ENCODE data around the gene PRPH2. TPM values are rescaled to one million over a fixed set of nuclear protein-coding genes. Genes with fewer than 3 reads are reported as not detected.
A peak's percentile ranks its signal among the peaks of the same experiment; 100 is the strongest.

The PRPH2 gene
- total and polyA plus RNA-seq, 2 of the 13 experiments (the other 11 are each of a cell fraction or from before 2014, with no cell fraction given) = 0.03 to 0.04 TPM

GRCh38 chr6:42745640-42746462 lies 23.5 kb upstream of the PRPH2 start, which contains the start of gene TBCC (continued):
- TF ChIP-seq, protein P1, sequence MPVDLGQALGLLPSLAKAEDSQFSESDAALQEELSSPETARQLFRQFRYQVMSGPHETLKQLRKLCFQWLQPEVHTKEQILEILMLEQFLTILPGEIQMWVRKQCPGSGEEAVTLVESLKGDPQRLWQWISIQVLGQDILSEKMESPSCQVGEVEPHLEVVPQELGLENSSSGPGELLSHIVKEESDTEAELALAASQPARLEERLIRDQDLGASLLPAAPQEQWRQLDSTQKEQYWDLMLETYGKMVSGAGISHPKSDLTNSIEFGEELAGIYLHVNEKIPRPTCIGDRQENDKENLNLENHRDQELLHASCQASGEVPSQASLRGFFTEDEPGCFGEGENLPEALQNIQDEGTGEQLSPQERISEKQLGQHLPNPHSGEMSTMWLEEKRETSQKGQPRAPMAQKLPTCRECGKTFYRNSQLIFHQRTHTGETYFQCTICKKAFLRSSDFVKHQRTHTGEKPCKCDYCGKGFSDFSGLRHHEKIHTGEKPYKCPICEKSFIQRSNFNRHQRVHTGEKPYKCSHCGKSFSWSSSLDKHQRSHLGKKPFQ (CRISPR knock-in tag; IDR thresholded peaks at IDR 0.05; ENCODE audit: insufficient replicate concordance) = no peak
- TF ChIP-seq GABPB1 (CRISPR knock-in tag; IDR thresholded peaks at IDR 0.05) (peak; percentile 76), ZNF337 (CRISPR knock-in tag; IDR thresholded peaks at IDR 0.05; ENCODE audit: borderline replicate concordance, low read depth) (no peak; the same call in 1 of the 2 replicates), ZSCAN30 (CRISPR knock-in tag; IDR thresholded peaks at IDR 0.05) (no peak; the same call in 1 of the 2 replicates), HDAC6 (IDR thresholded peaks at IDR 0.05; ENCODE audit: low read depth, low read length) (no peak), CBFB (CRISPR knock-in tag; IDR thresholded peaks at IDR 0.05) (no peak), HNF4A (CRISPR knock-in tag; IDR thresholded peaks at IDR 0.05) (peak; percentile 9; the same call in 1 of the 2 replicates), ZSCAN29 (CRISPR knock-in tag; conservative IDR thresholded peaks at IDR 0.05) (no peak), ZBTB43 (CRISPR knock-in tag; conservative IDR thresholded peaks at IDR 0.05) (no peak), PPARG (CRISPR knock-in tag; conservative IDR thresholded peaks at IDR 0.05) (0 out of 2 replicates have a peak, but pooled peaks have one; percentile 18), SIN3A (IDR thresholded peaks at IDR 0.05; ENCODE audit: borderline replicate concordance, low read depth, low read length) (peak; percentile 68), NFKB2 (CRISPR knock-in tag; IDR thresholded peaks at IDR 0.05; ENCODE audit: borderline replicate concordance) (peak; percentile 71; the same call in 1 of the 2 replicates), PAX8 (CRISPR knock-in tag; IDR thresholded peaks at IDR 0.05; ENCODE audit: borderline replicate concordance) (no peak), ERF (CRISPR knock-in tag; IDR thresholded peaks at IDR 0.05) (peak; percentile 79), SRSF4 (IDR thresholded peaks at IDR 0.05; ENCODE audit: low read depth, low read length, poor library complexity, severe bottlenecking) (no peak), MZF1 (CRISPR knock-in tag; IDR thresholded peaks at IDR 0.05; ENCODE audit: borderline replicate concordance) (no peak)
- TF ChIP-seq, protein P2, sequence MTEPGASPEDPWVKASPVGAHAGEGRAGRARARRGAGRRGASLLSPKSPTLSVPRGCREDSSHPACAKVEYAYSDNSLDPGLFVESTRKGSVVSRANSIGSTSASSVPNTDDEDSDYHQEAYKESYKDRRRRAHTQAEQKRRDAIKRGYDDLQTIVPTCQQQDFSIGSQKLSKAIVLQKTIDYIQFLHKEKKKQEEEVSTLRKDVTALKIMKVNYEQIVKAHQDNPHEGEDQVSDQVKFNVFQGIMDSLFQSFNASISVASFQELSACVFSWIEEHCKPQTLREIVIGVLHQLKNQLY (CRISPR knock-in tag; IDR thresholded peaks at IDR 0.05) = 0 out of 2 replicates have a peak, but pooled peaks have one; percentile 42
- TF ChIP-seq, protein P3, sequence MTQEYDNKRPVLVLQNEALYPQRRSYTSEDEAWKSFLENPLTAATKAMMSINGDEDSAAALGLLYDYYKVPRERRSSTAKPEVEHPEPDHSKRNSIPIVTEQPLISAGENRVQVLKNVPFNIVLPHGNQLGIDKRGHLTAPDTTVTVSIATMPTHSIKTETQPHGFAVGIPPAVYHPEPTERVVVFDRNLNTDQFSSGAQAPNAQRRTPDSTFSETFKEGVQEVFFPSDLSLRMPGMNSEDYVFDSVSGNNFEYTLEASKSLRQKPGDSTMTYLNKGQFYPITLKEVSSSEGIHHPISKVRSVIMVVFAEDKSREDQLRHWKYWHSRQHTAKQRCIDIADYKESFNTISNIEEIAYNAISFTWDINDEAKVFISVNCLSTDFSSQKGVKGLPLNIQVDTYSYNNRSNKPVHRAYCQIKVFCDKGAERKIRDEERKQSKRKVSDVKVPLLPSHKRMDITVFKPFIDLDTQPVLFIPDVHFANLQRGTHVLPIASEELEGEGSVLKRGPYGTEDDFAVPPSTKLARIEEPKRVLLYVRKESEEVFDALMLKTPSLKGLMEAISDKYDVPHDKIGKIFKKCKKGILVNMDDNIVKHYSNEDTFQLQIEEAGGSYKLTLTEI (CRISPR knock-in tag; conservative IDR thresholded peaks at IDR 0.05) = no peak
- TF ChIP-seq, protein P4, sequence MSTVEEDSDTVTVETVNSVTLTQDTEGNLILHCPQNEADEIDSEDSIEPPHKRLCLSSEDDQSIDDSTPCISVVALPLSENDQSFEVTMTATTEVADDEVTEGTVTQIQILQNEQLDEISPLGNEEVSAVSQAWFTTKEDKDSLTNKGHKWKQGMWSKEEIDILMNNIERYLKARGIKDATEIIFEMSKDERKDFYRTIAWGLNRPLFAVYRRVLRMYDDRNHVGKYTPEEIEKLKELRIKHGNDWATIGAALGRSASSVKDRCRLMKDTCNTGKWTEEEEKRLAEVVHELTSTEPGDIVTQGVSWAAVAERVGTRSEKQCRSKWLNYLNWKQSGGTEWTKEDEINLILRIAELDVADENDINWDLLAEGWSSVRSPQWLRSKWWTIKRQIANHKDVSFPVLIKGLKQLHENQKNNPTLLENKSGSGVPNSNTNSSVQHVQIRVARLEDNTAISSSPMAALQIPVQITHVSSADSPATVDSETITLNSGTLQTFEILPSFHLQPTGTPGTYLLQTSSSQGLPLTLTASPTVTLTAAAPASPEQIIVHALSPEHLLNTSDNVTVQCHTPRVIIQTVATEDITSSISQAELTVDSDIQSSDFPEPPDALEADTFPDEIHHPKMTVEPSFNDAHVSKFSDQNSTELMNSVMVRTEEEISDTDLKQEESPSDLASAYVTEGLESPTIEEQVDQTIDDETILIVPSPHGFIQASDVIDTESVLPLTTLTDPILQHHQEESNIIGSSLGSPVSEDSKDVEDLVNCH (CRISPR knock-in tag; IDR thresholded peaks at IDR 0.05) = 0 out of 2 replicates have a peak, but pooled peaks have one; percentile 74
- TF ChIP-seq, protein P5, sequence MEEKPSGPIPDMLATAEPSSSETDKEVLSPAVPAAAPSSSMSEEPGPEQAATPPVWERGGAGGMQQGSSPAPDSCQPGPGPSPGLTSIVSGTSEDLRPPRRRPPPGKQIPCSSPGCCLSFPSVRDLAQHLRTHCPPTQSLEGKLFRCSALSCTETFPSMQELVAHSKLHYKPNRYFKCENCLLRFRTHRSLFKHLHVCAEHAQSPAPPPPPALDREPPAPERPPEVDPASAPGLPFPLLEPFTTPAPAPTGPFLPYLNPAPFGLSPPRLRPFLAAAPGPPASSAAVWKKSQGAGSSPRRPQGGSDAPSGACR (CRISPR knock-in tag; IDR thresholded peaks at IDR 0.05) = no peak; the same call in 1 of the 2 replicates
